Endothelial cell of umbilical vein (primary cell): Measurements from ENCODE around the gene TPP2. TPM values are rescaled to one million over a fixed set of nuclear protein-coding genes. Genes with fewer than 3 reads are reported as not detected.

Experiments
- BruUV-seq: library from RNA; stranded (reverse); fragments of 400-500 nt; replicated peaks from 2 replicates; lab custom pipeline; 2021; lab: Mats Ljungman, UMichigan
- CTCF ChIA-PET: fragments of 300-600, 350-600 bp; sonication (Branson Sonifier 250); formaldehyde crosslinking; loops from one replicate; lab custom pipeline; 2021; ENCODE audit warnings: antibody characterized with exemption, inconsistent platforms; lab: Charles Lee
- POLR2A ChIA-PET: fragments of 300-600, 350-600 bp; sonication (Branson Sonifier 250); formaldehyde crosslinking; loops from one replicate; lab custom pipeline; 2021; ENCODE audit warnings: antibody characterized with exemption, inconsistent platforms; lab: Charles Lee
- DNase-seq: peaks from one replicate; pipeline ENCODE4 v3.0.0-alpha.2; 2011; ENCODE audit warnings: low read depth, low spot score
- FAIRE-seq: peaks from 2 replicates; lab custom pipeline; 2011; peaks lifted over from hg19 to GRCh38; lab: Jason Lieb, UNC
- H2AFZ ChIP-seq: 2 replicates; pipeline ENCODE4 v1.6.0; 2012; ENCODE audit warnings: low read depth, low read length, control low read depth, inconsistent platforms
- H3K27ac ChIP-seq: 2 replicates; pipeline ENCODE4 v1.5.1; 2011; ENCODE audit warnings: low read depth, mild to moderate bottlenecking, control low read depth, low read length, moderate library complexity; ENCODE audit not compliant: insufficient read depth
- H3K27me3 ChIP-seq, 2 experiments: 2 replicates each; pipeline versions ENCODE4 v1.6.0 to v1.6.1; 2011; ENCODE audit warnings: low read length in 2 of 2, mixed read lengths in 1 of 2; ENCODE audit not compliant: control insufficient read depth in 2 of 2, insufficient read depth in 2 of 2
- H3K36me3 ChIP-seq, 2 experiments: 2 replicates in 1 of 2; 3 replicates in 1 of 2; pipeline ENCODE4 v1.5.1; 2011; ENCODE audit warnings: low read length in 2 of 2, mild to moderate bottlenecking in 1 of 2, moderate library complexity in 1 of 2; ENCODE audit not compliant: control insufficient read depth in 2 of 2, insufficient read depth in 2 of 2; ENCODE audit errors: extremely low read depth in 1 of 2
- H3K4me1 ChIP-seq: 3 replicates; pipeline ENCODE4 v1.5.1; 2011; ENCODE audit warnings: mild to moderate bottlenecking, low read length; ENCODE audit not compliant: control insufficient read depth, insufficient read depth; ENCODE audit errors: extremely low read depth
- H3K4me2 ChIP-seq: 2 replicates; pipeline ENCODE4 v1.6.1; 2011; ENCODE audit warnings: low read length, control low read depth, mixed read lengths; ENCODE audit not compliant: insufficient read depth
- H3K4me3 ChIP-seq, 3 experiments: fragments of 200-600 bp in 1 of 3; sonication (generic), shearing (Covaris generic) in 1 of 3; replicated peaks in 1 of 3; 2 replicates each; pipeline ENCODE4 v1.5.1; 2011 to 2016; ENCODE audit warnings: control low read depth in 3 of 3, low read length in 3 of 3, mild to moderate bottlenecking in 2 of 3, inconsistent platforms in 1 of 3, low read depth in 1 of 3, moderate library complexity in 1 of 3; ENCODE audit not compliant: insufficient read depth in 1 of 3
- H3K79me2 ChIP-seq: 2 replicates; pipeline ENCODE4 v1.6.0; 2012; ENCODE audit warnings: low read length, inconsistent platforms; ENCODE audit not compliant: control insufficient read depth, insufficient read depth
- H3K9ac ChIP-seq: replicated peaks from 2 replicates; pipeline ENCODE3; 2011; ENCODE audit warnings: low read length, control low read depth; ENCODE audit not compliant: insufficient read depth; ENCODE audit errors: extremely low read depth
- H3K9me1 ChIP-seq: replicated peaks from 3 replicates; pipeline ENCODE4 v1.6.0; 2011; ENCODE audit warnings: mild to moderate bottlenecking, low read length; ENCODE audit not compliant: control insufficient read depth, insufficient read depth; ENCODE audit errors: extremely low read depth
- H3K9me3 ChIP-seq: replicated peaks from 2 replicates; pipeline ENCODE4 v1.5.1; 2012; ENCODE audit warnings: low read length, inconsistent platforms; ENCODE audit not compliant: control insufficient read depth, insufficient read depth
- H4K20me1 ChIP-seq: replicated peaks from 2 replicates; pipeline ENCODE3; 2011; ENCODE audit warnings: mild to moderate bottlenecking, low read length; ENCODE audit not compliant: control insufficient read depth, insufficient read depth; ENCODE audit errors: extremely low read depth
- EZH2 ChIP-seq: IDR thresholded peaks from 2 replicates; pipeline ENCODE4 v1.6.1; 2012; ENCODE audit warnings: borderline replicate concordance, low read depth, mild to moderate bottlenecking, moderate library complexity, low read length, inconsistent platforms; ENCODE audit not compliant: severe bottlenecking
- FOS ChIP-seq: IDR thresholded peaks from 2 replicates; pipeline ENCODE4 v1.6.1; 2011; ENCODE audit warnings: mild to moderate bottlenecking, low read length, moderate library complexity, borderline replicate concordance; ENCODE audit not compliant: insufficient read depth
- GATA2 ChIP-seq: IDR thresholded peaks from 2 replicates; pipeline ENCODE4 v1.7.0; 2011; ENCODE audit warnings: low read depth, mild to moderate bottlenecking, moderate library complexity, mixed read lengths, low read length; ENCODE audit not compliant: insufficient read length, insufficient read depth
- JUN ChIP-seq: IDR thresholded peaks from 2 replicates; pipeline ENCODE4 v1.6.1; 2011; ENCODE audit warnings: borderline replicate concordance, low read depth; ENCODE audit not compliant: insufficient read length, insufficient read depth
- MYC ChIP-seq: IDR thresholded peaks from one replicate; pipeline ENCODE4 v1.6.1; 2011; ENCODE audit warnings: mild to moderate bottlenecking, low read depth, low read length
- POLR2A ChIP-seq: IDR thresholded peaks from 2 replicates; pipeline ENCODE4 v1.6.1; 2012; ENCODE audit warnings: low read depth, mild to moderate bottlenecking, control low read depth, low read length
- POLR2AphosphoS5 ChIP-seq: IDR thresholded peaks from 2 replicates; pipeline ENCODE4 v1.6.1; 2012; ENCODE audit warnings: low read depth, mild to moderate bottlenecking, control low read depth, low read length, moderate library complexity; ENCODE audit not compliant: insufficient read depth
- dilution Hi-C: fragments of 300-500 bp; cut with MboI; formaldehyde crosslinking; loops from one replicate; pipeline ENCODE4 v1.15.0; 2019; ENCODE audit warnings: low sequenced_read_pairs; ENCODE audit not compliant: extremely low pct_ligation_motif_present
- intact Hi-C: fragments of 100-400 bp; cut with micrococcal nuclease; formaldehyde crosslinking; loops from one replicate; pipeline ENCODE4 v1.10.0; 2022
- polyA plus RNA-seq, 4 experiments: library from polyadenylated mRNA; depleted of rRNA in 3 of 4; stranded (reverse) in 3 of 4; unstranded in 1 of 4; fragments of >200 nt; gene quantifications; 2 replicates each; pipeline versions ENCODE4 v1.2.1 to v1.2.3, GENCODE V29; 2011 to 2012; ENCODE audit warnings: missing spikeins in 1 of 4
- total RNA-seq: library from RNA; stranded (reverse); gene quantifications from 2 replicates; pipeline ENCODE4 v1.2.3, GENCODE V29; 2021
- TF ChIP-seq, protein P1 (sequence below), 2 donors: IDR thresholded peaks; 1 replicate in 1 of 2; 2 replicates in 1 of 2; pipeline ENCODE4 v1.5.1; 2011; ENCODE audit warnings: low read length in 2 of 2, mild to moderate bottlenecking in 2 of 2, moderate library complexity in 2 of 2, control low read depth in 1 of 2, inconsistent platforms in 1 of 2, low read depth in 1 of 2; ENCODE audit not compliant: insufficient read depth in 1 of 2; ENCODE audit errors: extremely low read depth in 1 of 2
- TF ChIP-seq, protein P2 (sequence below): IDR thresholded peaks from 2 replicates; pipeline ENCODE4 v1.6.1; 2011; ENCODE audit not compliant: insufficient read depth, insufficient read length

The TPP2 gene
- total and polyA plus RNA-seq, 2 donors (not counting 3 experiments of a cell fraction or from before 2014, with no cell fraction given), result 11.5 to 46.7 TPM

GRCh38 chr13:102609696-102610095 is 12.9 kb downstream of the TPP2 start:
- FAIRE-seq, result no peak
- Histone ChIP-seq H3K4me3 (no peak overlapping the region), H2AFZ (no peak overlapping the region), H3K79me2 (peaks cover 56% of the 10 kb centered on the region), H3K27me3 (no peaks in the 10 kb centered on the region), H4K20me1 (peaks cover 2% of the 10 kb centered on the region), H3K9ac (no peak overlapping the region), H3K9me3 (no peaks in the 10 kb centered on the region), H3K4me2 (no peak overlapping the region), H3K4me1 (no peaks in the 10 kb centered on the region), H3K27ac (no peak overlapping the region), H3K36me3 (peaks cover 8 to 22% of the 10 kb centered on the region in 2 experiments), H3K9me1 (no peaks in the 10 kb centered on the region)
- TF ChIP-seq, protein P1, sequence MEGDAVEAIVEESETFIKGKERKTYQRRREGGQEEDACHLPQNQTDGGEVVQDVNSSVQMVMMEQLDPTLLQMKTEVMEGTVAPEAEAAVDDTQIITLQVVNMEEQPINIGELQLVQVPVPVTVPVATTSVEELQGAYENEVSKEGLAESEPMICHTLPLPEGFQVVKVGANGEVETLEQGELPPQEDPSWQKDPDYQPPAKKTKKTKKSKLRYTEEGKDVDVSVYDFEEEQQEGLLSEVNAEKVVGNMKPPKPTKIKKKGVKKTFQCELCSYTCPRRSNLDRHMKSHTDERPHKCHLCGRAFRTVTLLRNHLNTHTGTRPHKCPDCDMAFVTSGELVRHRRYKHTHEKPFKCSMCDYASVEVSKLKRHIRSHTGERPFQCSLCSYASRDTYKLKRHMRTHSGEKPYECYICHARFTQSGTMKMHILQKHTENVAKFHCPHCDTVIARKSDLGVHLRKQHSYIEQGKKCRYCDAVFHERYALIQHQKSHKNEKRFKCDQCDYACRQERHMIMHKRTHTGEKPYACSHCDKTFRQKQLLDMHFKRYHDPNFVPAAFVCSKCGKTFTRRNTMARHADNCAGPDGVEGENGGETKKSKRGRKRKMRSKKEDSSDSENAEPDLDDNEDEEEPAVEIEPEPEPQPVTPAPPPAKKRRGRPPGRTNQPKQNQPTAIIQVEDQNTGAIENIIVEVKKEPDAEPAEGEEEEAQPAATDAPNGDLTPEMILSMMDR (IDR thresholded peaks at IDR 0.05; ENCODE audit: extremely low read depth in 1 of 2, insufficient read depth in 1 of 2, low read depth in 1 of 2, low read length in 2 of 2), result no peak
- TF ChIP-seq POLR2AphosphoS5 (no peak), FOS (no peak), EZH2 (no peak), JUN (no peak), POLR2A (no peak), MYC (no peak), GATA2 (no peak)
- TF ChIP-seq, protein P2, sequence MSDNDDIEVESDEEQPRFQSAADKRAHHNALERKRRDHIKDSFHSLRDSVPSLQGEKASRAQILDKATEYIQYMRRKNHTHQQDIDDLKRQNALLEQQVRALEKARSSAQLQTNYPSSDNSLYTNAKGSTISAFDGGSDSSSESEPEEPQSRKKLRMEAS, result no peak
- DNase-seq, result no peak
- BruUV-seq, result no TSS peak
- CTCF ChIA-PET, result interaction anchor here (0.7 kb wide), 1 partner anchor 11 kb away, joined by 5 read pairs; no protein-coding TSS in a partner anchor
- intact Hi-C loops, result no loop called here
- POLR2A ChIA-PET, result no interaction called here
- dilution Hi-C loops, result no loop called here
